Fibroblast of pulmonary artery (primary cell): ENCODE data around the gene NAT9.

Source experiments
- DNase-seq: peaks from one replicate; pipeline ENCODE4 v3.0.0-alpha.2; 2010; ENCODE audit warnings: low read depth
- H3K4me3 ChIP-seq: replicated peaks from 2 replicates; pipeline ENCODE4 v1.5.1; 2011; ENCODE audit warnings: low read depth, mild to moderate bottlenecking, control low read depth, low read length, moderate library complexity
- CTCF ChIP-seq: IDR thresholded peaks from 2 replicates; pipeline ENCODE4 v1.5.1; 2011; ENCODE audit warnings: mild to moderate bottlenecking, control low read depth, low read length, inconsistent platforms; ENCODE audit errors: missing control alignments

NAT9 gene

GRCh38 chr17:74786431-74787055 is 10.4 kb upstream of the NAT9 start:
- H3K4me3 ChIP-seq = no peak overlapping the region
- no peak for TF ChIP-seq CTCF
- no peak for DNase-seq

GRCh38 chr17:74785981-74786360 is 9.8 kb upstream of the NAT9 start:
- TF ChIP-seq CTCF = no peak

GRCh38 chr17:74785096-74785980 is 9.2 kb upstream of the NAT9 start:
- no peak for DNase-seq

More at GRCh38 chr17:74785981-74786360, 9.8 kb upstream of the NAT9 start:
- no peak for DNase-seq
- H3K4me3 ChIP-seq = no peak overlapping the region

GRCh38 chr17:74784125-74784810 is 8.1 kb upstream of the NAT9 start:
- no peak for DNase-seq
- TF ChIP-seq CTCF = no peak
- no peak overlapping the region for H3K4me3 ChIP-seq

More at GRCh38 chr17:74785096-74785980, 9.2 kb upstream of the NAT9 start:
- H3K4me3 ChIP-seq = no peak overlapping the region
- TF ChIP-seq CTCF = no peak

- no peak for TF ChIP-seq CTCF
- H3K4me3 ChIP-seq = no peak overlapping the region
- DNase-seq = no peak
Observed at GRCh38 chr17:74782571-74782970, 6.4 kb upstream of the NAT9 start.

GRCh38 chr17:74780443-74781238 is 4.5 kb upstream of the NAT9 start:
- no peak for DNase-seq
- TF ChIP-seq CTCF = peak; percentile 18
- H3K4me3 ChIP-seq = no peak overlapping the region
